ENCODE data around the gene RFX2.
A peak's percentile ranks its signal among the peaks of the same experiment; 100 is the strongest.

RFX2 gene

GRCh38 chr19:6088602-6089049, 21.7 kb downstream of the RFX2 start:
- peaks cover 31 to 62% (median 56%) of the 10 kb centered on the region in 10 experiments for H3K4me1 ChIP-seq
- no peaks in the 10 kb centered on the region for H4K20me1 ChIP-seq
- no peak for TF ChIP-seq Cebpa-rat (IDR thresholded peaks at IDR 0.05)
- peak overlapping the region; percentile 84 to 98 (median 93) for H3K4me2 ChIP-seq
- H3K9me3 ChIP-seq (replicated peaks in 1 of 11) = 0 out of 22 replicates have a peak, but pooled peaks cover 0 to 5% (median 0%) of the 10 kb centered on the region in 11 experiments
- no peaks in the 10 kb centered on the region for H3K36me3 ChIP-seq
- H3K4me3 ChIP-seq = peak overlapping the region in 3 of 10 experiments; percentile 15 to 26 (median 16); a peak in 3 of 20 replicates
- H3K9ac ChIP-seq = peak overlapping the region; percentile 71 to 81 (median 75); a peak in 20 of 22 replicates
- H3K27me3 ChIP-seq = no peaks in the 10 kb centered on the region
- H3K27ac ChIP-seq = peak overlapping the region; percentile 82 to 92 (median 87); a peak in 21 of 22 replicates

GRCh38 chr19:6087074-6087571, 23.2 kb downstream of the RFX2 start:
- Histone ChIP-seq H4K20me1 (no peaks in the 10 kb centered on the region), H3K36me3 (no peaks in the 10 kb centered on the region), H3K9me3 (replicated peaks in 1 of 11) (0 out of 22 replicates have a peak, but pooled peaks cover 0 to 5% (median 0%) of the 10 kb centered on the region in 11 experiments), H3K27ac (peak overlapping the region; percentile 76 to 92 (median 87); a peak in 21 of 22 replicates), H3K4me2 (peak overlapping the region; percentile 84 to 98 (median 93)), H3K27me3 (no peaks in the 10 kb centered on the region), H3K4me3 (peak overlapping the region in 9 of 10 experiments; percentile 33 to 59 (median 43); a peak in 16 of 20 replicates), H3K4me1 (peaks cover 31 to 55% (median 50%) of the 10 kb centered on the region in 10 experiments), H3K9ac (peak overlapping the region; percentile 58 to 81 (median 75); a peak in 21 of 22 replicates)
- TF ChIP-seq Cebpa-rat (IDR thresholded peaks at IDR 0.05) = no peak

- peaks cover 31 to 47% (median 43%) of the 10 kb centered on the region in 10 experiments for H3K4me1 ChIP-seq
- peak overlapping the region; percentile 58 to 81 (median 75); a peak in 18 of 22 replicates for H3K9ac ChIP-seq
- H3K9me3 ChIP-seq (replicated peaks in 1 of 11) = 0 out of 22 replicates have a peak, but pooled peaks cover 0 to 5% (median 0%) of the 10 kb centered on the region in 11 experiments
- no peaks in the 10 kb centered on the region for H3K27me3 ChIP-seq
- H3K36me3 ChIP-seq = no peaks in the 10 kb centered on the region
- H3K4me3 ChIP-seq = peak overlapping the region in 5 of 10 experiments; percentile 36 to 54 (median 43); a peak in 5 of 20 replicates
- TF ChIP-seq Cebpa-rat (IDR thresholded peaks at IDR 0.05) = no peak
- H3K27ac ChIP-seq = peak overlapping the region; percentile 76 to 92 (median 87); a peak in 20 of 22 replicates
- peak overlapping the region; percentile 84 to 98 (median 93) for H3K4me2 ChIP-seq
- H4K20me1 ChIP-seq = no peaks in the 10 kb centered on the region
Measured at GRCh38 chr19:6086068-6086788, 24.1 kb downstream of the RFX2 start.

GRCh38 chr19:6084821-6085220, 25.5 kb downstream of the RFX2 start:
- Histone ChIP-seq H3K27me3 (no peaks in the 10 kb centered on the region), H3K4me2 (no peak overlapping the region), H3K36me3 (no peaks in the 10 kb centered on the region), H3K9ac (no peak overlapping the region), H3K9me3 (replicated peaks in 1 of 11) (0 out of 22 replicates have a peak, but pooled peaks cover 0 to 5% (median 0%) of the 10 kb centered on the region in 11 experiments), H4K20me1 (no peaks in the 10 kb centered on the region), H3K27ac (no peak overlapping the region), H3K4me3 (no peak overlapping the region), H3K4me1 (peaks cover 31 to 42% (median 41%) of the 10 kb centered on the region in 10 experiments)
- TF ChIP-seq Cebpa-rat (IDR thresholded peaks at IDR 0.05) = no peak

GRCh38 chr19:6079107-6079506, 31.2 kb downstream of the RFX2 start:
- Histone ChIP-seq H3K36me3 (no peaks in the 10 kb centered on the region), H3K4me2 (no peak overlapping the region), H4K20me1 (no peaks in the 10 kb centered on the region), H3K27ac (no peak overlapping the region), H3K4me1 (peaks cover 0 to 16% (median 6%) of the 10 kb centered on the region in 10 experiments; a peak in 9 of 20 replicates), H3K9ac (no peak overlapping the region), H3K4me3 (no peak overlapping the region), H3K27me3 (no peaks in the 10 kb centered on the region), H3K9me3 (replicated peaks in 1 of 11) (no peaks in the 10 kb centered on the region)
- no peak for TF ChIP-seq Cebpa-rat (IDR thresholded peaks at IDR 0.05)

GRCh38 chr19:6078068-6078467, 32.2 kb downstream of the RFX2 start:
- Histone ChIP-seq H3K4me1 (peaks cover 0 to 16% (median 6%) of the 10 kb centered on the region in 10 experiments; a peak in 9 of 20 replicates), H3K4me3 (no peak overlapping the region), H3K36me3 (no peaks in the 10 kb centered on the region), H4K20me1 (no peaks in the 10 kb centered on the region), H3K9ac (no peak overlapping the region), H3K27ac (no peak overlapping the region), H3K9me3 (replicated peaks in 1 of 11) (no peaks in the 10 kb centered on the region), H3K27me3 (no peaks in the 10 kb centered on the region), H3K4me2 (no peak overlapping the region)
- no peak for TF ChIP-seq Cebpa-rat (IDR thresholded peaks at IDR 0.05)

- TF ChIP-seq Cebpa-rat (IDR thresholded peaks at IDR 0.05) = no peak
- H3K4me2 ChIP-seq = peak overlapping the region in 5 of 11 experiments; percentile 7 to 50 (median 45); a peak in 11 of 22 replicates
- H3K27me3 ChIP-seq = no peaks in the 10 kb centered on the region
- peaks cover 0 to 16% (median 6%) of the 10 kb centered on the region in 10 experiments; a peak in 9 of 20 replicates for H3K4me1 ChIP-seq
- no peaks in the 10 kb centered on the region for H3K9me3 ChIP-seq (replicated peaks in 1 of 11)
- H3K27ac ChIP-seq = no peak overlapping the region
- no peak overlapping the region for H3K9ac ChIP-seq
- H3K36me3 ChIP-seq = no peaks in the 10 kb centered on the region
- no peaks in the 10 kb centered on the region for H4K20me1 ChIP-seq
- no peak overlapping the region for H3K4me3 ChIP-seq
Measured at GRCh38 chr19:6076675-6077463, 33.4 kb downstream of the RFX2 start.

GRCh38 chr19:6076291-6076665, 34.0 kb downstream of the RFX2 start:
- no peaks in the 10 kb centered on the region for H3K27me3 ChIP-seq
- peaks cover 0 to 16% (median 6%) of the 10 kb centered on the region in 10 experiments; a peak in 10 of 20 replicates for H3K4me1 ChIP-seq
- H3K27ac ChIP-seq = no peak overlapping the region
- no peak overlapping the region for H3K9ac ChIP-seq
- no peak overlapping the region for H3K4me2 ChIP-seq
- no peak overlapping the region for H3K4me3 ChIP-seq
- no peak for TF ChIP-seq Cebpa-rat (IDR thresholded peaks at IDR 0.05)
- H4K20me1 ChIP-seq = no peaks in the 10 kb centered on the region
- H3K36me3 ChIP-seq = no peaks in the 10 kb centered on the region
- H3K9me3 ChIP-seq (replicated peaks in 1 of 11) = no peaks in the 10 kb centered on the region
